Lung (tissue), 16 donors: ENCODE measurements around the gene GPS2. TPM values are rescaled to one million over a fixed set of nuclear protein-coding genes. Genes with fewer than 3 reads are reported as not detected.

ENCODE experiments used
- ATAC-seq: fragments of 200-7000 bp; cut with Tn5 transposase; one replicate; pipeline ENCODE4 v1.9.1; 2020; ENCODE audit warnings: moderate number of reproducible peaks; ENCODE audit not compliant: insufficient read depth, low FRiP score
- DNase-seq, 3 donors: peaks; one replicate each; pipeline ENCODE4 v3.0.0-alpha.2; 2013 to 2017
- H3K27ac ChIP-seq, 2 donors: one replicate each; pipeline ENCODE4 v1.5.1; 2013; ENCODE audit warnings: mild to moderate bottlenecking in 2 of 2, moderate library complexity in 2 of 2, control low read depth in 1 of 2, inconsistent platforms in 1 of 2, low read depth in 1 of 2, low read length in 1 of 2
- H3K27me3 ChIP-seq, 3 donors: one replicate each; pipeline ENCODE4 v1.5.1; 2013; ENCODE audit warnings: low read length in 2 of 3; ENCODE audit not compliant: control insufficient read depth in 3 of 3, insufficient read depth in 3 of 3
- H3K36me3 ChIP-seq, 4 donors: one replicate each; pipeline ENCODE4 v1.5.1; 2013; ENCODE audit warnings: low read length in 4 of 4, mild to moderate bottlenecking in 1 of 4, moderate library complexity in 1 of 4; ENCODE audit not compliant: control insufficient read depth in 4 of 4, insufficient read depth in 4 of 4
- H3K4me1 ChIP-seq, 5 donors: one replicate each; pipeline ENCODE4 v1.5.1; 2013; ENCODE audit warnings: low read length in 5 of 5, mild to moderate bottlenecking in 2 of 5, moderate library complexity in 1 of 5; ENCODE audit not compliant: control insufficient read depth in 5 of 5, insufficient read depth in 5 of 5
- H3K4me3 ChIP-seq: one replicate; pipeline ENCODE4 v1.5.1; 2013; ENCODE audit warnings: mild to moderate bottlenecking, control low read depth, moderate library complexity
- H3K9ac ChIP-seq, 2 donors: one replicate each; pipeline ENCODE4 v1.5.1; 2013; ENCODE audit warnings: low read length in 2 of 2, control low read depth in 1 of 2; ENCODE audit not compliant: insufficient read depth in 1 of 2
- H3K9me3 ChIP-seq, 4 donors: one replicate each; pipeline ENCODE4 v1.5.1; 2013; ENCODE audit warnings: low read length in 3 of 4, mild to moderate bottlenecking in 1 of 4, moderate library complexity in 1 of 4; ENCODE audit not compliant: control insufficient read depth in 4 of 4, insufficient read depth in 3 of 4
- WGBS, 2 donors: extraction: QIAGEN DNeasy Blood & Tissue Kit; methylation state at CpG; one replicate each; pipeline ENCODE4 v1.1.7; 2013; 5-methylcytosine and 5-hydroxymethylcytosine counted together
- long read RNA-seq, 5 donors: transcript quantifications; one replicate each; lab custom pipeline, GENCODE V29; 2026
- polyA plus RNA-seq, 2 donors: library from polyadenylated mRNA; stranded (reverse); fragments of 200-250 nt; gene quantifications; one replicate each; pipeline ENCODE4 v1.2.1, GENCODE V29; 2013
- total RNA-seq, 2 donors: library from RNA; depleted of rRNA in 1 of 2; stranded (reverse); fragments of >200 nt in 1 of 2; gene quantifications; one replicate each; pipeline ENCODE4 v1.2.1, GENCODE V29; 2014 to 2021
- TF ChIP-seq, protein P1 (sequence below): IDR thresholded peaks from 2 replicates; pipeline ENCODE4 v1.5.1; 2012; ENCODE audit warnings: mild to moderate bottlenecking; ENCODE audit errors: control extremely low read depth, extremely low read depth
- donor health status: control.
- donor health status: control.
- donor health status: Bipolar disorder and iron deficiency.
- donor health status: healthy.
- donor health status: DM: yes; HTN: yes; CAD: no.

Gene GPS2, protein sequence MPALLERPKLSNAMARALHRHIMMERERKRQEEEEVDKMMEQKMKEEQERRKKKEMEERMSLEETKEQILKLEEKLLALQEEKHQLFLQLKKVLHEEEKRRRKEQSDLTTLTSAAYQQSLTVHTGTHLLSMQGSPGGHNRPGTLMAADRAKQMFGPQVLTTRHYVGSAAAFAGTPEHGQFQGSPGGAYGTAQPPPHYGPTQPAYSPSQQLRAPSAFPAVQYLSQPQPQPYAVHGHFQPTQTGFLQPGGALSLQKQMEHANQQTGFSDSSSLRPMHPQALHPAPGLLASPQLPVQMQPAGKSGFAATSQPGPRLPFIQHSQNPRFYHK
- total RNA-seq (10 to 100 TPM; 23.8 to 57.0 TPM), polyA plus RNA-seq (10 to 100 TPM; 68.6 to 71.6 TPM)
- long read RNA-seq, donor 1, transcript GPS2-202 (10 exons, 1,371 nt): minor isoform, 8 of 282 reads
- long read RNA-seq, donor 1, transcript GPS2-201 (11 exons, 1,379 nt): major isoform, 12 of 282 reads
- long read RNA-seq, donor 1, partial matches to known transcripts: 136 of 282 reads
- long read RNA-seq, donor 1, other reads (novel, unspliced or antisense): 121 of 282 reads
- long read RNA-seq, donor 2, partial matches to known transcripts: 0 of 8 reads
- long read RNA-seq, donor 2, other reads (novel, unspliced or antisense): 0 of 8 reads
- long read RNA-seq, donor 3, partial matches to known transcripts: 100 of 107 reads
- long read RNA-seq, donor 3, other reads (novel, unspliced or antisense): 0 of 107 reads
- long read RNA-seq, donor 4, transcript GPS2-202 (10 exons, 1,371 nt): major isoform, 5 of 10 reads
- long read RNA-seq, donor 4, partial matches to known transcripts: 0 of 10 reads
- long read RNA-seq, donor 4, other reads (novel, unspliced or antisense): 0 of 10 reads
- long read RNA-seq, donor 5, transcript GPS2-202 (10 exons, 1,371 nt): major isoform, 5 of 22 reads
- long read RNA-seq, donor 5, partial matches to known transcripts: 11 of 22 reads
- long read RNA-seq, donor 5, other reads (novel, unspliced or antisense): 0 of 22 reads

DNA sequence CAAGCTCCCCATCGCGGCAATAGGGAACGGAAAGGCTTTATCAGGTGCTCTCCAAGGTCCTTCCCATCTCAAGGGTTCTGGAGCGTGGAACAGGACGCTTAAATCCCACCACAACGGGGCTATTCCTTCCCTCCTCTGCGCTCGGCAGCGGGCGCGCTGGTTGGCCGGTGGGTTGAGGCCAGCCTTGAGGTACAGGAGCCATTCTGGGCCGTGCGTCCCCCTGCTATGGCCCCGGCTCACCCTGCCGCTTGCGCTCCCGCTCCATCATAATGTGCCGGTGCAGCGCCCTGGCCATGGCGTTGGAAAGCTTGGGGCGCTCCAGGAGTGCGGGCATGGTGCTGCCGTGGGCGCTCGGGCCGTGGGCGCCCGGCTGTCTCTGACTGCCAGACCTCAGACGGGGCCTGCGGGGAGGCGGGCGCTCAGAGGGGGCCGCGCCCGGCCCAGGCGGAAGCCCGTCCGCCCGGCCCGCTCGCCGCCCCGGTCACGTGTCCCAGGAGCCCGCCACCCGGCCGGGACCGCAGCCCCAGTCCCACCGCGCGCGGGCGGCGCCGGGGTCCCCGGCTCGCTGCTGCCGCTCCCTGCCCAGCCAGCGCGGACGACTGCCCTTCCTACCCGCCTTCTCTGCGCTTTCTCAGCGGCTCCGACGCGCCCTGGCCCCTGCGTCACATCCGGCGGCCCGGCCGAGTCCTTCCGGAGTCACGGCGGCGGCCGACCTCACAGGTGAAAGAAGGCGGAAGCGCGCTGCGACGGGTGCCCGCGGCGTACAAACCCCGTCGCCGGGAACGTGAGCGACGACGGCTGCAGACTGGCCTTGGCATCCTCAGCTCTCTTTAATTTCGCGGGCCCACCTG, at the start of gene GPS2:
Gene GPS2, minus strand, starts transcription at position 642 of the 851 bp plus-strand sequence. Its CDS starts 308 bp downstream, at position 334.
- peak; percentile 86 to 92 (median 91) for DNase-seq
- TF ChIP-seq, protein P1, sequence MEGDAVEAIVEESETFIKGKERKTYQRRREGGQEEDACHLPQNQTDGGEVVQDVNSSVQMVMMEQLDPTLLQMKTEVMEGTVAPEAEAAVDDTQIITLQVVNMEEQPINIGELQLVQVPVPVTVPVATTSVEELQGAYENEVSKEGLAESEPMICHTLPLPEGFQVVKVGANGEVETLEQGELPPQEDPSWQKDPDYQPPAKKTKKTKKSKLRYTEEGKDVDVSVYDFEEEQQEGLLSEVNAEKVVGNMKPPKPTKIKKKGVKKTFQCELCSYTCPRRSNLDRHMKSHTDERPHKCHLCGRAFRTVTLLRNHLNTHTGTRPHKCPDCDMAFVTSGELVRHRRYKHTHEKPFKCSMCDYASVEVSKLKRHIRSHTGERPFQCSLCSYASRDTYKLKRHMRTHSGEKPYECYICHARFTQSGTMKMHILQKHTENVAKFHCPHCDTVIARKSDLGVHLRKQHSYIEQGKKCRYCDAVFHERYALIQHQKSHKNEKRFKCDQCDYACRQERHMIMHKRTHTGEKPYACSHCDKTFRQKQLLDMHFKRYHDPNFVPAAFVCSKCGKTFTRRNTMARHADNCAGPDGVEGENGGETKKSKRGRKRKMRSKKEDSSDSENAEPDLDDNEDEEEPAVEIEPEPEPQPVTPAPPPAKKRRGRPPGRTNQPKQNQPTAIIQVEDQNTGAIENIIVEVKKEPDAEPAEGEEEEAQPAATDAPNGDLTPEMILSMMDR: no peak
- WGBS, 2 donors: 0 to 1% methylated on average over 82 to 95 of the region's 95 CpGs
- peak within 1 kb of the TSS; percentile 90 for H3K4me3 ChIP-seq
- peak within 1 kb of the TSS; percentile 25 to 73 for H3K9ac ChIP-seq
- H3K4me1 ChIP-seq: peaks cover 4 to 15% (median 13%) of the 10 kb centered on the region in 5 donors
- H3K9me3 ChIP-seq: no peaks in the 10 kb centered on the region
- H3K27me3 ChIP-seq: no peaks in the 10 kb centered on the region
- peak within 1 kb of the TSS; percentile 95 to 96 for H3K27ac ChIP-seq
- H3K36me3 ChIP-seq: peaks cover 14 to 54% (median 42%) of the 10 kb centered on the region in 4 donors
- peak; percentile 81 for ATAC-seq

DNA sequence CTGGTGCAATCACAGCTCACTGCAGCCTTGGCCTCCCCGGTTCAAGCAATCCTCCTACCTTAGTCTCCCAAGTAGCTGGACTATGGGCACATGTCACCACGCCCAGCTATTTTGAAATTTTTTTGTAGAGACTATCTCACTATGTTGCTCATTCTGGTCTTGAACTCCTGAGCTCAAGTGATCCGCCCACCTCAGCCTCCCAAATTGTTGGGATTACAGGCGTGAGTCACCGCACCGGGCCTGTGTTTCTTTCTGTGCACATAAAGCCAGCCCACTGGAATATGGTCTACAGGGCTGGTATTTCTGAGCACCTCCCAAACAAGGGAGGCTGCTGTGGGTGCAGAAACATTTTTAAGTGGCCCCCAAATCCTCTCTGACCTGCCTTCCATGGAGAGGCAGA, 48.2 kb upstream of the GPS2 start:
- no peaks in the 10 kb centered on the region for H3K27me3 ChIP-seq
- no peaks in the 10 kb centered on the region for H3K36me3 ChIP-seq
- no peak for DNase-seq
- no peaks in the 10 kb centered on the region for H3K4me1 ChIP-seq
- ATAC-seq: no peak
- TF ChIP-seq, protein P1: no peak
- H3K4me3 ChIP-seq: no peak overlapping the region
- H3K9me3 ChIP-seq: no peaks in the 10 kb centered on the region
- 93 to 96% methylated on average over 6 of the region's 6 CpGs for WGBS, 2 donors
- no peak overlapping the region for H3K27ac ChIP-seq
- H3K9ac ChIP-seq: no peak overlapping the region

DNA sequence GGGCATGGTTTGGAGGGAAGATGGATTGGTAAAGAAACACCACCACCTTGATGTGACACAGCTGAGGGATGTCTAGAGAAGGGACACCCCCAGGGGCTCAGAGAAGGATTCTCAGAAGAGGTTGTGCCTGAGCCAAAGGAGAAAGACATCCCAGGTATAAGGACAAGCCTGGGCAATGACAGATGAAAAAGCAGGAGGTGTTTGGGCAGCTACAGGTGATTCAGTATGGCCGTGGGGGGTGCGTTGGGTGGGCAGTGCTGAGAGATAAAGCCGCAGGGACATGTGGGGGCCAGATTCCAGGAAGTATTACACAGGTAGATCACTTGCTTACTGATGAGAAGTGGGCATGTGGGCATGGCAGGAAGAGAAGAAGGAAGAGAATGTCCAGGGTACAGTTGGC, 46.7 kb upstream of the GPS2 start:
- H3K4me1 ChIP-seq: no peaks in the 10 kb centered on the region
- DNase-seq (no peak), ATAC-seq (no peak)
- no peaks in the 10 kb centered on the region for H3K9me3 ChIP-seq
- H3K36me3 ChIP-seq: no peaks in the 10 kb centered on the region
- no peak overlapping the region for H3K4me3 ChIP-seq
- H3K9ac ChIP-seq: no peak overlapping the region
- TF ChIP-seq, protein P1: no peak
- 60 to 90% methylated on average over 3 of the region's 3 CpGs for WGBS, 2 donors
- H3K27ac ChIP-seq: no peak overlapping the region
- no peaks in the 10 kb centered on the region for H3K27me3 ChIP-seq
